Posterior vena cava (tissue), 2 donors: ENCODE results near the gene TMEM187. TPM values are rescaled to one million over a fixed set of nuclear protein-coding genes. Genes with fewer than 3 reads are reported as not detected.

Experiments used
- DNase-seq: peaks from one replicate; pipeline ENCODE4 v3.0.0-alpha.2; 2020; ENCODE audit warnings: low spot score
- intact Hi-C, 2 donors: fragments of 100-400 bp; cut with DNase I; formaldehyde crosslinking; loops; one replicate each; pipeline versions ENCODE4 v1.14.1 to v1.14.2; 2022 to 2023
- total RNA-seq, 2 donors: library from RNA; stranded (reverse); fragmentation: NEBNext Ultra II Directional; extraction: Animal tissue kit (Norgen Biotek cat#: 25700); gene quantifications; one replicate each; pipeline ENCODE4 v1.2.1, GENCODE V29; 2021
- donor health status: DM: yes; HTN: yes; CAD: no.
- donor health status: DM: yes; HTN: yes; CAD: no.

TMEM187 gene
- total RNA-seq, 2 donors from 2014 or later = 6.9 to 9.3 TPM

- DNase-seq = no peak
- intact Hi-C loops = loop anchor here in 1 of 2 donors (10.0 kb wide), 1 partner anchor 995 kb away; no protein-coding TSS in a partner anchor
These were observed 22.4 kb upstream of the TMEM187 start for GRCh38 chrX:153950127-153950526.

- intact Hi-C loops = loop anchor here in 1 of 2 donors (2.0 to 10.0 kb wide), 2 partner anchors 187 to 997 kb away; partner anchors contain the start of gene PLXNB3
- no peak for DNase-seq
These were observed 20.7 kb upstream of the TMEM187 start for GRCh38 chrX:153951683-153952372.

DNA sequence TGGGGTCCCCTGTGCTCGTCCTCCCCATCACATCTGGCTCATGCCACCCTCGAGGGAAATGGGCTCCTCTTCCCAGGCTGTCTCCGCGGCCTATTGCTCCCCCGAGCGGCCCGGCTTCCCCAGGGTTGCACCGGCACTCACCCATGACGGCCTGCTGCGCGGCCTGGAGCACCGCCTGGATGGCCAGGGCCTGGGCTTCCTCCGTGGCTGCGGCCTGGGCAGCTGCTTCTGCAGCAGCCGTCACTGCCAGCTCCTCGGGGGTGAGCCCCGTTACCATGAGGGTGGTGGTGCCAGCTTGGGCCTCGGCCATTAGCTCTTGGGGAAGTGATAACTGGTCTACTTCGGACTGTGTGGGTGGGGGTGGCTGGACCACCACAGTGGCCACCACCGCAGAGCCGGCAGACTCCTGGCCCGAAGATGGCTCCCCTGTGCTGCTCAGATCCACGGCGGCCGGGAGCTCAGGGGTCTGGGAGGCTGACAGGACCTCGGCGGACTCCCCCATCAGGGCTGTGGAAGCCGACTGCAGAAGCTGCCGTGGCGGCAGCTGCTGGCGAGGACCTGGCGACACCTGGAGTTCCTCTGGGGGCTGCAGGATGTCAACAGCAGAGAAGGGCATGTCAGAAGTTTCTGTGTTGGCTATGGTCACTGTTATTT lies 20.1 kb upstream of the TMEM187 start:
- intact Hi-C loops = loop anchor here in 1 of 2 donors (2.0 to 10.0 kb wide), 2 partner anchors 188 to 998 kb away; partner anchors contain the start of gene PLXNB3
- no peak for DNase-seq

DNA sequence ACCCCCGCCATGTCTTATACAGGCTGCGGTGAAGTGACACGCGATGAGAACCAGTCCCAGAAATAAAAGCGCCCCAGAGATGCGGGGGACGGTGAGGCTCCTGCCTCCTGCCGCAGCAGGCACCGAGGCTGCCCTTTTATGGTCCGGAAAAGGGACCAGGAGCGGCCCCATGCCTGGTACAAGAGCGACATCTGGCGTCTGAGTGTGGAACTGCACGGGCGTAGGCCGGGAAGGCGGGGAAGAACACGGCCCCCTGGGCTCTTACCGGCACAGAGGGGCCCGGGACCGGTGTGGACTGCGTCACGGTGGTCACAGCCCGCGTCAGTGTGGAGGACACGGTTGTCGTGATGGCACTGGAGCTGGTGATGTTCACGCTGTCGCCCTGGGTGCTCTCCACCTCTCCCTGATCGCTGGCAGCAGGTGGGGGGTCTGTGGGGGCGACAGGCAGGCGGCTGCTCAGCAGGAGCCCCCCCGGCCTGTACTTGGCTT lies 19.2 kb upstream of the TMEM187 start:
- intact Hi-C loops = loop anchor here in 1 of 2 donors (2.0 to 10.0 kb wide), 2 partner anchors 189 to 999 kb away; partner anchors contain the start of gene PLXNB3
- peak; percentile 95 for DNase-seq

DNA sequence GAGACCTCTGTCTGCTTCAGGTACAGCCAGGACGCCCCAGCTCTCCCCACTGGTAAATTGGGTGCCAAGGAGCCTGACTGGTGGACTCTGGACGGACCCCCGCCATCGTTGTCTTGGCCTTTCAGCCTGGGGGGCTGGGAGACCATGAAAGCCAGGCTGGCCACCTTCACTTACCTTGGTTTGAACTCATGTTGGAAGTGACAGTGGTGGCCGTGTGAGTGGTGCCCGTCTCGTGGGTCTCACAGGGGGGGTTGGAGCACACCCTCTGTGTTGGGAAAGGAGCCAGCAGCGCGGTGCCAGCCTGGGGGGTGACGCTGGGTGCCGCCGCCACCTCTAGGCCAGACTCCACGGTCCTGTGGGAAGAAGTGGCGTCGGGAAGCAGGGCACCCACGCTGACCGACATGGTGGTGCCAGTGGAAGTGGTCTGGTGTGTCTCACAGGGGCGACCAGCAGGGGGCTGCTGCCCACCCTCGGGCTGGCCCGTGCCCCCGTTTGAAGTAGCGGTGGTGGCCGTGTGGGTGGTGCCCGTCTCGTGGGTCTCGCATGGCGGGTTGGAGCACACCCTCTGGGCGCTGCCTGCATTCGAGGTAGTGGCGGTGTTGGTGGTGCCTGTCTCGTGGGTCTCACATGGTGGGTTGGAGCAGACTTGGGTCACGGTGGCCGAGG lies 18.5 kb upstream of the TMEM187 start:
- intact Hi-C loops = loop anchor here in 1 of 2 donors (2.0 to 10.0 kb wide), 2 partner anchors 189 to 999 kb away; partner anchors contain the start of gene PLXNB3
- DNase-seq = no peak

- intact Hi-C loops = loop anchor here in 1 of 2 donors (10.0 kb wide), 1 partner anchor 1000 kb away; no protein-coding TSS in a partner anchor
- no peak for DNase-seq
These were observed 17.9 kb upstream of the TMEM187 start for GRCh38 chrX:153954558-153955227.

DNA sequence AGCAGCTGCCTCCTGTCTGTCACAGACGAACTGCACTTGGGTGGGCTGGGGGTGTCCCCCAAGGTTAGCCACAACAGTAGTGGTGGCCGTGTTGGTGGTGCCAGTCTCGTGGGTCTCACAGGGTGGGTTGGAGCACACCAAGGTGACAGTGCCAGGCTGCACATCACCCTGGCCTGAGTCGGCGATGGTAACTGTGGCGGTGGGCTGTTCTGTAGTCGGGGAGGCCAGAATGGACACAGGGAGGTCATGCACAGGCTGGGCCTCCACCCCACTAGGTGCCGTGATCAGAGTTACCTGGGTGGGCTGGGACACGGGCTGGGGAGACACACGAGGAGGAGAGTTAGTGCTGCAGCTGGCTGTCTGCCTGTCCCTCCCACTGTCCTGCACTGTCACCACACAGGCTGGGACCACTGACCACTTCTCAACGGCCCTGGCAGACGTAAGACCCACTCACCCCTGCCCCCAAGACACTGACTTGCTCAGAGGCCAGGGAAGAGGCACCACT lies 17.3 kb upstream of the TMEM187 start:
- intact Hi-C loops = loop anchor here in 1 of 2 donors (10.0 kb wide), 1 partner anchor 1000 kb away; no protein-coding TSS in a partner anchor
- no peak for DNase-seq

DNA sequence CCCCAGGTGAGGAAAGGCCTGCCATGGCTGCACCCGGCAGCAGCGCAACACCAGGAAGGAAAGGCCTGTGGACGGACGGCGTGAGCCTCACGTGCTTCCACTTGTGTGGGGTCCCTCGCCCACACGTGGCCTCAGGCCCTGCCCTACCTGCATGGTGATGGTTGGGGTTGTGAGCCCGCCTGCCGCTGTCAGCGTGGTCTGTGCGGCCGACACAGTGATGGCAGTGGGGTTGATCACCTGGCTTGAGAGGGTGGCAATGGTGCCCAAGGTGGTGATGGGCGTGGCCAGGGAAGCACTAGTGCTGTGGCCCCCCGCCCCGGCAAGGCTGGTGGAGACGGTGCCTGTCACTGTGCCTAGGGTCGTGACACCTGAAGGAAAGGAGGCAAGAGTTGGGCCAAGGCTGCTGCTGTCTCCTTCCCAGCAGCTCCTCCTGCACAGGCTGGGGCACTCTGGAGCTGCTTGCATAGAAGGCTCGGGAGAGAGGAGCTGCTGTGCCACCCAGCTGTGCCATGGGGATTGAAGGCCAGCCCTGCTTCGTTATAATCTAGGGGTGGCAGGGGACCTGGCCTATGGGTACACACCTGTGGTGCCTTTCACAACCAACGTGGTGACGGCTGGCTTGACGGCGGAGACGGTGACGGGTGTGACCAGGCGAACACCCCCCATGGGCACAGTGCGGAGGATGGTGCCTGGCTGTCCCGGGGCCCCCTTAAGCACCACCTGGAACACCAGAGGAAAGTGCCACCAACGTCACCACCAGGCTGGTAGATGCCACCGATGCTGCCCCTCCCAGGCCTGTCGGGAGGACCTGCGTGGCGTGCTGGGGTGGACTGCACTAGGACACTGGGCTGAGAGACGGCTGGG lies 16.3 kb upstream of the TMEM187 start:
- no peak for DNase-seq
- intact Hi-C loops = loop anchor here in 1 of 2 donors (10.0 kb wide), 1 partner anchor 1001 kb away; no protein-coding TSS in a partner anchor

GRCh38 chrX:153957224-153957623 lies 15.3 kb upstream of the TMEM187 start:
- intact Hi-C loops = loop anchor here in 1 of 2 donors (10.0 kb wide), 1 partner anchor 1002 kb away; no protein-coding TSS in a partner anchor
- DNase-seq = no peak

GRCh38 chrX:153958605-153959004 lies 13.9 kb upstream of the TMEM187 start:
- intact Hi-C loops = loop anchor here in 1 of 2 donors (10.0 kb wide), 1 partner anchor 1004 kb away; no protein-coding TSS in a partner anchor
- no peak for DNase-seq

GRCh38 chrX:153959649-153960048 lies 12.9 kb upstream of the TMEM187 start:
- no peak for DNase-seq
- intact Hi-C loops = loop anchor here in 1 of 2 donors (10.0 kb wide), 1 partner anchor 1005 kb away; no protein-coding TSS in a partner anchor

GRCh38 chrX:153960077-153960476 lies 12.5 kb upstream of the TMEM187 start:
- intact Hi-C loops = no loop called here
- no peak for DNase-seq

GRCh38 chrX:153960786-153961185 lies 11.8 kb upstream of the TMEM187 start:
- intact Hi-C loops = no loop called here

DNA sequence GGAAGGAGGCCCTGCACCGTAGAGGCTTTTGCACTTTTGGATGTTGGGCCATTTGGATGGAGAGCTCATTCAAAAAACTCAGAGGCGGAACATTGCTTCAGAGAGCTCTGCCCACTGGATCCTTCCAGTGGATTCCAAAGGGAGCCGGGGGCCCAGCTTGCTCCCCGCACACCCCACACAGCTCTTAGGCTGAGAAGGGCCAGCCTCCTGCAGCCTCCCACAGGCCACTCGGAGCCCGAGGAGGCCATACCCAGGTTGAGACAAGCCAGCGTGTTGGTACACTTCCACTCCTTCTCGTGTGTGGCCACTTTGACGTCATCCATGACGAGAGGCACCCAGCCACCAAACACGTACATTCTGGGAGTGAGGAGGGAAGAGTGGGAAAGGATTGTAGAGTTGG lies 11.3 kb upstream of the TMEM187 start:
- no peak for DNase-seq
- intact Hi-C loops = no loop called here

More at GRCh38 chrX:153960786-153961185, 11.8 kb upstream of the TMEM187 start:
- no peak for DNase-seq

GRCh38 chrX:153963546-153963945 lies 9.0 kb upstream of the TMEM187 start:
- DNase-seq = no peak
- intact Hi-C loops = no loop called here

DNA sequence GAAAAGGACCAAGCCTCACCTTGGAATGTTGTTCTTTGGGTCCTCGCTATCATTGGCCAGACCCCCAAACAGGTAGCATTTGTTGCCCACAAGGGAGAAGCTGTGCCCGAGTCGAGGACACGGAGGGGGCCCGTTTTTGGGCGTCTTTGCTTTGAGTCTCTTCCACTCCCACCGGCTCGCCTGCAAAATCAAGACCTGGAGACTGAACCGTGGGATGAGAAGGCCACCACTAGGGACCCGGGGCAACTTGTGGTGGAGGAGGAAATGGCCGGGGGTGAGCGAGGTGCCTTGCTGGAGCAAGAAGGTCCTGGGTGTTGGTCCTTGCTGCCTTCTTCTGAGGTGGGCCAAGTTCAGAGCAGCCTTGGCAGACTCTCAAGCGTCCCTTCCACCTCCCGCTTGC lies 8.4 kb upstream of the TMEM187 start:
- no peak for DNase-seq
- intact Hi-C loops = no loop called here

- DNase-seq = no peak
- intact Hi-C loops = no loop called here
These were observed 7.1 kb upstream of the TMEM187 start for GRCh38 chrX:153965406-153965805.

- intact Hi-C loops = no loop called here
- no peak for DNase-seq
These were observed 6.3 kb upstream of the TMEM187 start for GRCh38 chrX:153966283-153966688.
